GM21723 (cell line): ENCODE measurements around the gene ARL5C.
"Not testable (repeated sequence)": the region's sequence is repeated elsewhere in the genome, so short reads cannot be mapped to it uniquely, and the experiment has no call there.

Source experiments
- ATAC-seq: cut with Tn5 transposase; IDR thresholded peaks from one replicate; pipeline ENCODE4 v1.9.1; 2021; ENCODE audit warnings: mild to moderate bottlenecking, moderate library complexity; ENCODE audit not compliant: unreplicated experiment

The ARL5C gene

GRCh38 chr17:39143552-39144093, 22.3 kb downstream of the ARL5C start:
- ATAC-seq = no peak

DNA sequence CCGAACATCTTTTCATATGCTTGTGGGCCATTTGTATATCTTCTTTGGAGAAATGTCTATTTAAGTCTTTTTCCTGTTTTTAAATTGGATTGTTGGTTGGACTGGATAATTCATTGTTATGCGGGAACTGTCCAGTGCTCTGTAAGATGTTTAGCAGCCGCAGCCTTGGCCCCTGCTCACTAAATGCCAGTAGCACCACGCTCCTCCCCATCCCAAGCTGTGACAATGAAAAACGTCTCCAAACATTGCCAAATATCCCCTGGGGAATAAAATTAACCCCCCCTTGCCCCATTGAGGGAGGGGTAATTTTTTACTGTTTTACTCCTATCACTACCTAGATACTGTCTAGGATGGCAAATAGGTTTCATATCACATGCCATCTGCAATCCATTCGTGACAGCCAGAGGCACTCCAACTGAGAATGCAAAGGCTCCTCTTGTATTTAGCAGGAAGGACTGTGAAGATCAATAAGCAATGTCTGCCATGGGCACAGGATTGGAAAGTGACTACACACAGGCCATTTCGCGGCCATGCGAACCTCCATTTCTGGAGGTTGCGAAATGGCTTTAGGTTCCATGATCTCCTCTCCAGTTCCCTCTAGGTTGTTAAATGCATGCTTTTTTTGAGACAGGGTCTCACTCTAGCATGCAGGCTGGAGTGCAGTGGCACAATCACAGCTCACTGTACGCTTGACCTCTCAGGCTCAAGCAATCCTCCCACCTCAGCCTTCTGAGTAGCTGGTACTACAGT, 23.9 kb downstream of the ARL5C start:
- ATAC-seq = no peak

DNA sequence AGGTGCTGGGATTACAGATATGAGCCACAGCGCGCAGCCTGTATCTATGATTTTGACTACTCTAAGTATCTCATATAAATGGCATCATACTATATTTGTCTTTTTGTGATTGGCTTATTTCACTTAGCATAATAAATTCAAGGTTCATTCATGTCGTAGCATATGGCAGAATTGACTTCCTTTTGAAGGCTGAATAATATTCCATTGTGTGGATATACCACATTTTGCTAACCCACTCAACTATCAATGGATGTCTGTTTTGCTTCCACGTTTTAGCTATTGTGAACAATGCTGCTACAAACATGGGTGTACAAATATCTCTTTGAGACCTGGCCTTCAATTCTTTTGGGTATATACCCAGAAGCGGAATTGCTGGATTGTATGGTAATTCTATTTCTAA, 24.7 kb downstream of the ARL5C start:
- no peak for ATAC-seq

DNA sequence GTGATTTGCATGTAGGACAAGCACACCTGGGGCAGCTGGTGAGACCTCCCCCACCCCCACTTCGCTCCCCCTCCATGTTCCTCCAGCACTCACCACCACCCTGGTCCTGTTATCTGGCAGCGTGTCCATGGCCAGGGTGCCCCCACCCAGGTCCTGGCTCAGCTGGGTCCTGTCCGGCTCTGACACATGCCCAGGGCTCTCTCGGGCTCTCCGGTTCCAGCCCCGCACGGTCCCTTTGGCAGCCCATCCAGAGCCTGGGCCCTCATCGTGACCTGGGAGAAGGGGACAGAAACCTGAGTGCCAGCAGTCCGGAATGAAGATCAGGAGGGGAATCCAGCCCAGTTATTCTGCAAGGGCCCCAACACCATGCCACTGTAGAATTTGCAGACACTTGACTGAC, 26.4 kb downstream of the ARL5C start:
- ATAC-seq = no peak

DNA sequence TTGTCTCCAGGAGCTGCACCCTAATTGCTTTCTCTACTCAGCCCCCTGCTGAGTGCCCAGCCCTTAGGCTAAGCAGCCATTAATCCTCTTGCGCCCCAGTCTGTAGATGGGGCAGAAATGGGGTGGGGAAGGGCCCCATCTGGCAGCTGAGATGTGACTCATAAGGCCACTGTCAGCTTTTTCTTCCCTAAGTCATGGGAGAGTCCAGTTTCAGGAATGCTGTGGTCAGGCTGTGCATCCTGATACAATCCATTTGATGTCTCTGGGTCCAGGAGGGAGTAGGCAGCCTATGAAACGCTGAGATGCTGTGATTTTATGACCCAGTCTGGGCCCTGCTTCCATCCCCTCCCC, 26.8 kb downstream of the ARL5C start:
- no peak for ATAC-seq

DNA sequence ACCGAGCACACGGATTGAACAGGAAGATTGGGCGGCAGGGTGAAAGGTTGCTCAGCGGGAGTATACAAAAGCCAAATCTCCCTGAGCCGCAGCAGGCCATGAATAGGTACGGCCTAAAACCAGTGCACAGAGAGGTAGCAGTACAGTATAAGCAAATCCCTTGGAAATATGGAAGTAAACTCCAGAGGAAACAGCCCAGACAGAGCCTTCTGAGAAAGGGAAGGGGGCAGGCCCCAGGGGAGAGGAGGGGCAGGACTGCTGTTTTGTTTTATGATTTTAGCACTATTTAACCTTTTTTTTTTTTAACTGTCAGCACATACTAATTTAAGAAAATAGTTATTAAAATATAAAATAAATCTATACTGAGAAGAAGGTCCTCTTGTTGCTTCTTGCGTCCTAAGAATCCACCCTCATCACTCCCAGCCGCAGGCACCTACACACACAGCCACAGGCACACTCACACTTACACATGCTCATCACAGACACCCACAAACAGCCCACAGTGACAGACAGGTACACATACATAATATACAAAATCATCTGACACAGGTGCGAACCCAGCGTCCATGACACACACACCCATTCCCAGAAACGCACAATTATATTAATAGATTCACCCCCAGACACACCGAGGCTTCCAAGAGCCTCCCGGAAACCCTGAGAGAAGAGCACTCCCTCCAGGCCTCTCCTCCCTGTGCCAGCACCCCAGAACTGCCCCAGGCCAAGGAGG, 27.4 kb downstream of the ARL5C start:
- no peak for ATAC-seq

- no peak for ATAC-seq
Observed at GRCh38 chr17:39134878-39135277, 31.1 kb downstream of the ARL5C start.

DNA sequence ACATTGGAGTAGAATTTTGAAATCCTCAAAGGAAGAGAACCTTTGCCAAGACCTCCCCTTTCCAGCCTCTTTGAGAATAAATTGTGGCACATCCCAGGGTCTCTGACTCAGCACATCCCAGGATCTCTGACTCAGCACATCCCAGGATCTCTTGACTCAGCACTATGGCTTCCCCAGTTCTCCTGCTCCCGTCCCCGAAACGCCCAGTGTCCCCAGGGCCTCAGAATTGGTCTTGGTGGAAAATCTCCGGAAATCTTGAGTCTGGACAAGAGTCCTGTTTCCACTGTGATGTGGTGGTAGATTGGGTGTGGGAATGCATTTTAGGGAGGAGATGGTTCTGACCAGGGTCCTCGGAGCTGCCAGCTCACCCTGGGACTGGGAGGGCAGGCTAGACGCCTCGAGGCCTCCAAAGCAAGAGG, 33.8 kb downstream of the ARL5C start:
- no peak for ATAC-seq

GRCh38 chr17:39131616-39132015, 34.3 kb downstream of the ARL5C start:
- ATAC-seq = no peak

DNA sequence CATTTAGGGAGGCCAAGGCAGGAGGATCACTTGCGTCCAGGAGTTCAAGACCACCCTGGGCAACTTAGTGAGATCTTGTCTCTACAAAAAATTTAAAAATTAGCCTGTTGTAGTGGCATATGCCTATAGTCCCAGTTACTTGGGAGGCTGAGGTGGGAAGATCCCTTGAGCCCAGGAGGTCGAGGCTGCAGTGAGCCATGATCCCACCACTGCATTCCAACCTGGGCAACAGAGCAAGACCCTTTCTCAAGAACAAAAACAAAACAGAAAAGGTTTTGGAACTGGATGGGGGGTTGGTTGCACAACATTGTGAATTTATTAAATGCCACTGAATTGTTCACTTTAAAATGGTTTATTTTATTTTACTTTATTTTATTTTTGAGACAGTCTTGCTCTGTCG, 35.8 kb downstream of the ARL5C start:
- ATAC-seq = no peak

- not testable (repeated sequence) for ATAC-seq
Observed at GRCh38 chr17:39129544-39129943, 36.4 kb downstream of the ARL5C start.

DNA sequence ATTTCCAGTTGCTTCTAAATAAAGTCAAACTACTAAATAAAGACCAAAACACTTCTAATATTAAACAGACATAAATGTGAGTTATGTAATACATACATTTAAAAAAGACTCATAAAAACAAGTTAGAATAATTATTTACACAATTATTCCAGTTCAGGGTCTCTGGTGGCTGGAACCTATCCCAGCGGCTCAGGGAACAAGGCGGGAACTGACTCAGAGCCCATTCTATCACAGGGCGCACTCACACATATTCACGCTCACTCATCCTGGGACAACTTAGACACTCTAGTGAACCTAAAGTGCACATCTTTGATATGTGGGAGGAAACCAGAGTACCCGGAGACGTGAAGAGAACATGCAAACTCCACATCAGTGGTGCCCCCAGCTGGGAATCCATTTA, 39.5 kb downstream of the ARL5C start:
- no peak for ATAC-seq

- no peak for ATAC-seq
Observed at GRCh38 chr17:39125143-39125875, 40.7 kb downstream of the ARL5C start.

DNA sequence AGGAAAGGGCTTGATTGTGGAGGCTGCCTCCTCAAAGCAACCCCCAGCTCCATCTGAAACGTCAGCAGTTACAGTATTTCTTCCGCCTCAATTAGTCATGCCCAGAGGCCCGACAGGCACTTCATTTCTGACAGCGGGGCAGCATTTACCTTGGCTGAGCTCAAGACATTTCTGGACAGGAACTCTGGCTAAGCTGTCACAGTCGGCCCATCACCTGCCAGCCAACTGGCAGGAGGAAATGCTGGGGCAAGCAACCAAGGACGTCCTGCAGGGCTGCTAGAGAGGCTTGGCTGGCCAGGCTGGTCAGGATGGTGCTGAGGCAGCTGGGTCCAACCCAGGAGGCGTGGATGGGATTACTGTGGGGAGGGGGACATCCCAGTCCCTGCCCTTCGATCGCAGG, 42.3 kb downstream of the ARL5C start:
- no peak for ATAC-seq

- no peak for ATAC-seq
Observed at GRCh38 chr17:39122991-39123390, 43.0 kb downstream of the ARL5C start.

- ATAC-seq = not testable (repeated sequence)
Observed at GRCh38 chr17:39121919-39122318, 44.0 kb downstream of the ARL5C start.

DNA sequence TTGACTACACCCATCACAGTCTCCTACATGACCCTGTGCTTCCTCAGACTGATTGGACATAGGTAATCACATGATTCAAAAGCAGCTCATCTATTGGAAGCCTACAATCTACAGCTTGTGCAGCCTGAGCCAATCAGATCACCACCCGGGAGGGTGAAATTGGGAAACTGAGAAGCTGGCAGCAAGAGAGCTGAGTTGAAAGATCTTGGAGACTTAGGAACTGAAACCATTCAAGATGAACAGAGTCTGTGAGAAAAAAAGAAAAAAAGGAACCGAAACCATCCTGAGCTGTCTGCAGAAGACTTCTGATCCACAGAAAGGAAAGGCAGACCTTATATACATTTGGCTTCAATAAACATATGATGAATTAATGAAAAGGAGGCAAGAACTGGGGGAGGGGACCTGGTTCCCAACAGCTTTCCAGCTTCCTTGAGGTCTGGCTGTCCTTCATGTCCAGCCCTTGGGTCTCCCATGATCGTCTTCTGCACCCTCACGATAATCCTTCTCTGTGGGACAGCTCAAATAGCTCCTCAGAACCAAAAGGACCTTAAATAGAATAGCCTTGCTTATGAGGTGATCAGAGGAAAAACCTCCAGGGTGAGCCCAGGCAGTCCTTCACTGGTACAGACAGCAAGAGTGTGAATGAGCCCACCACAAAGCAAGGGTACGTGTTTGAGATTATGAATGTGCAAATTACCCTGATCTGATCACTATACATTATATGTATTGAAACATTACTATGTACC, 47.1 kb downstream of the ARL5C start:
- no peak for ATAC-seq

GRCh38 chr17:39116224-39116623, 49.7 kb downstream of the ARL5C start:
- no peak for ATAC-seq

DNA sequence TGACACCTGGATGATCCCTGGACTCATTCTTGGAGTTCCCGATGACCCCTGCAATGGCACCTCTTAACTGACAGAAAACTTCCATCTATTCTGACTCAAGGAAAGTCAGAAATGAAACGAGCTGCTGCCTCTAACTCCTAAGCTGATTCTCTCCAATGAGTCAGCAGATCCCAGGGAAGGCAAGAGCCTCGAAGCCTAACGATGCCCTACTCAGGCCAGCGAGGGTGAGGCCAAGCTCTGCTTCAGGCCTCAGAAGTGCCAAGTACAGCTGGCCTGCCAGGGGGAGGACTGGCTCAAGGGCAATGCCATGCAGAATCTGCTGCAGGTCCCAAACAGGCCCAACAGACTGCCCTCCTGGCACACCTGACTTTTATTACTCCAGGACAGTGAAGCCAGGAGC, 50.8 kb downstream of the ARL5C start:
- no peak for ATAC-seq

DNA sequence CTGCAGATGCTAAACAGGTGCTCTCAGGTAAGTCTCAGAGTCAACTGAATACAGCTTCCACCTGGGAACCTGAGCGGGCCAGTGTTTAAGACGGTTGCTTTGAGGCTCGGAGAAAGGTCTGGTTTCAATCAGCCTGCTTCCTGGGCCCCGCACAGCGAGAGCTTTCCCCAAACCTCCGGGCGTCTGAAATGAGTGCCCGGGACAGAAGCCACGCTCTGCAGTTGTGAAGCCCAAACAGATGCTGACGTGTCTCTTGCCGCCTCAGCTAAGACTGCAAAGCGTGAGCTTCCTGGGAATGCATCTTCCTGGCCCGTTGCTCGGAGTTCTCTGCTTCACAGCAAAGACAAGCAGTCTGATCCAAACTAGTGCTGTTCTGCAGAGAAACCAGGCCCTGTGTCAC, 51.2 kb downstream of the ARL5C start:
- no peak for ATAC-seq

DNA sequence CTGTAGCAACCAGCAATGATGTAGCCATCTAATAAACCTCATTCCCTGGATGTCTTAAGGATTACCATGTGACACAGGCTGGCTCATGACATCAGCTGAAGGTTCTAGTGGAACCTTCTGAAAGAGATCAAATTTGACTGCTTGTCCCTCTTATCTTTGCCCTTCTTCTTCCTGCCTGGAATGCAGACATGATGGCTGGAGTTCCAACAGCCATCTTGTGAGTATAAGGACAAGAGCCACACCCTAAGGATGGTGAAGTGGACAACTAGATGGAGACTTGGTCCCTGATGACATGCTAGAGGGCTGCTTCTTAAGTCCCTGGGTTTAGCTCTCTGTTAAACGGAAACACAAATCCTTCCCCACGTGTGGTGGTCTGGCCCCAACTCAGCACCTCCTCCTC, 52.1 kb downstream of the ARL5C start:
- ATAC-seq = no peak
